ENCODE data around the gene MCUB. TPM values are rescaled to one million over a fixed set of nuclear protein-coding genes. Genes with fewer than 3 reads are reported as not detected.

The MCUB gene
- polyA plus RNA-seq, 1 donor from 2014 or later: 151 TPM

DNA sequence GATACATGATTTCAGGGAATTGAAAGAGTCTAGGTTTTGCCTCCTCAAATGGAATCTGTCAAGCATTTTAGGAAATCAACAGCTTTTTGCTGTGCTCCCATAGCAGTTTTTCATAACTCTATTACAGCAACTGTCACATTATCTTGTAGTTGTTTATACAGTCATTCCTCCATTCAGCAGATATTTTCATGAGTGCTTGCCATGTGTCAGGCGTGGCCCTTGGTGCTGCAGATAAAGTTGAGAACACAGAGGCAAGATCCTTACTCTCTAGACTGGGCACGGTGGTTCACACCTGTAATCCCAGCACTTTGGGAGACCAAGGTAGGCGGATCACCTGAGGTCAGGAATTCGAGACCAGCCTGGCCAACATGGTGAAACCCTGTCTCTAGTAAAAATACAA is 67.3 kb downstream of the MCUB start:
- H3K4me3 Mint-ChIP-seq: no peak overlapping the region
- peaks cover 15% of the 10 kb centered on the region for H3K36me3 Mint-ChIP-seq
- no peak overlapping the region for H3K27ac Mint-ChIP-seq
- H3K4me1 Mint-ChIP-seq: peaks cover 21 to 31% (median 23%) of the 10 kb centered on the region in 3 donors
- H3K9me3 Mint-ChIP-seq: no peaks in the 10 kb centered on the region
- no peaks in the 10 kb centered on the region for H3K27me3 Mint-ChIP-seq

DNA sequence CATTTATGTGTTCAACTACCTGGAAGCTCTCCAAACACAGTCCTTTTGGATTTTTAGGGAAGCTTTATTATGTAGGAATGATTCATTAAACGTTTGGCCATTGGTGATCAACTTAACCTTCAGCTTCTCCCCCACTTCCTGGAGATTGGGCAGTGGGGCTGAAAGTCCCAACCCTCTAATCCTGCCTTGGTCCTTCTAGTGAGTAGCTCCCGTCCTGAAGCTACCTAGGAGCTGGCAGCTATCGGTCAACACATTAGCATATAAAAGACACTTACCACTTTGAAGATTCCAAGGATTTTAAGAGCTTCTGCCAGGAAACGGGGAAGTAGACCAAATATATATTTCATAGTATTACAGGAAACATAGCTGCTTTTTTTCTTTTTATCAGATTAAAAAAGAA is 69.7 kb downstream of the MCUB start:
- Mint-ChIP-seq H3K27ac (no peak overlapping the region), H3K27me3 (no peaks in the 10 kb centered on the region), H3K4me3 (no peak overlapping the region), H3K9me3 (no peaks in the 10 kb centered on the region), H3K4me1 (peaks cover 18 to 26% (median 18%) of the 10 kb centered on the region in 3 donors), H3K36me3 (peaks cover 16% of the 10 kb centered on the region)

DNA sequence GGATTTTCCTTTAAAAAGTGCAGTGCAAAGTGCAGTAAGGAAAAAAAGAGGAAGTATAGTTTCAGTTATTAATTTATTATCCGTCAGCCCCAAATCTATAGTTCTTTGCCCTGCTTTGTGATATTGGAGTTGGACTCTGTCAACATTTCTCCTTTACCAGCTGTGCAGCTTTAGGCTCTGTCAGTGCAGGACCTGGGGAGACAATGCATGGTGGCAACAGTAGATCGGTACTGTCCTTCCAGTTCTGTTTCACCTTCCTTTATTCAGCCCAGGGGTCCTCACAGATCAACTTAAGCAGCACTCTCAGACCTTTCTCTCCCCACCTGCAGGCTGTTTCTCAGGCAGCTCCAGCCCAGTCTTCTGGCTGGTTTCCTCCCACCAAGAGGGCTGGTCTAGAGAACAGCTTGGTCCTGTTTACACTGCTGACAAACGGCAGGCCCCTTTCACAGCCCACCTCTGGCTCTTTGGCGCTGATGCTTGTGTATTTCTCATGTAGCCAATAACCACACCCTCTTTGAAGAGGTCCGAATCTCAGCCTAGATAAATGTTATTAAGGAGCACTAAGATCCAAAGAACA is 71.6 kb downstream of the MCUB start:
- peaks cover 16 to 26% (median 20%) of the 10 kb centered on the region in 3 donors for H3K4me1 Mint-ChIP-seq
- H3K9me3 Mint-ChIP-seq: no peaks in the 10 kb centered on the region

GRCh38 chr4:109640644-109641043 is 80.6 kb downstream of the MCUB start:
- Mint-ChIP-seq H3K9me3 (peaks cover 2 to 5% (median 4%) of the 10 kb centered on the region in 3 donors), H3K36me3 (peaks cover 13% of the 10 kb centered on the region), H3K4me3 (peak overlapping the region in 1 of 4 donors; percentile 50), H3K27me3 (no peaks in the 10 kb centered on the region), H3K4me1 (peaks cover 23 to 30% (median 25%) of the 10 kb centered on the region in 3 donors), H3K27ac (peak overlapping the region in 2 of 3 donors; percentile 5 to 59)

More for the DNA sequence above, 71.6 kb downstream of the MCUB start:
- Mint-ChIP-seq H3K36me3 (peaks cover 14% of the 10 kb centered on the region), H3K4me3 (no peak overlapping the region), H3K27ac (peak overlapping the region in 1 of 3 donors; percentile 77), H3K27me3 (no peaks in the 10 kb centered on the region)

- Mint-ChIP-seq H3K9me3 (peaks cover 0 to 6% (median 5%) of the 10 kb centered on the region in 3 donors), H3K27me3 (no peaks in the 10 kb centered on the region), H3K36me3 (no peaks in the 10 kb centered on the region), H3K27ac (no peak overlapping the region), H3K4me1 (peaks cover 17 to 35% (median 23%) of the 10 kb centered on the region in 3 donors), H3K4me3 (no peak overlapping the region)
These were observed 86.0 kb downstream of the MCUB start for GRCh38 chr4:109645874-109646710.

DNA sequence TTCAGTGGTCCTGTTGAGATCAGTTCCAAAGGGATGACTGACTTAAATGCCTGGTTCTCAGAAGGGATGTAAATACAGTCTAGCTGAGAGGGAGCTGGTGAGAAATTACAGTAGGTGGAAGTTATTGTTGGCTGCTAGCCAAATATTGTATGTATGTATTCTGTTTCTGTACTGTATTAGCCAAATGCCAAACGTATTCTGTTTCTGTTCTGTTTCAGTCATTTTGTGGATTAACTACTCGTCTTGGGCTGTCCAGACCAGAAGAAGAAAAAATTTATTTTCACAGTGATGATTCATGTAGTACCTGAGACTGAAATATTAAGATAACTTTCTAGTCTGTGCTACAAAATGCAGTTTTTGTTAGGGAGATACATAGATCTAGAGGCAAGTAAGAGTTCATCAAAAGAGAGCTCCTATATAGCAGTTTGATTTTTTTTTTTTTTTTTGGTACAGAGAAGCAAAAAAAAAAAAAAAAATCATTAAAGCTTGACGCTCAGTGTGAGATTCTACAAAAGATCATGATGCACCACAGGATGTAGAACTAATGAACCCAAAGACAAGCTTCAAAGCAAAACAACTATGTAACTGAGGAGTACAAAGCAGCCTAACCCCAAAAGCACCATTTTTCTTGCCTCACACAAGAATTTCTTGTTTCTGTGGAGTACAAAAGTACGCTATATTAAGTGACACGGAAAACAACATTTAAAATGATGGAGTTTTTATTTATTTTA is 88.4 kb downstream of the MCUB start:
- peak overlapping the region in 1 of 3 donors; percentile 25 for H3K27ac Mint-ChIP-seq
- peaks cover 4 to 19% (median 9%) of the 10 kb centered on the region in 3 donors for H3K9me3 Mint-ChIP-seq
- H3K27me3 Mint-ChIP-seq: no peaks in the 10 kb centered on the region
- peak overlapping the region in 2 of 4 donors; percentile 44 to 56 for H3K4me3 Mint-ChIP-seq
- H3K4me1 Mint-ChIP-seq: peaks cover 11 to 24% (median 15%) of the 10 kb centered on the region in 3 donors
- peaks cover 8% of the 10 kb centered on the region for H3K36me3 Mint-ChIP-seq

GRCh38 chr4:109648997-109649575 is 89.0 kb downstream of the MCUB start:
- peak overlapping the region in 1 of 3 donors; percentile 69 for H3K27ac Mint-ChIP-seq
- H3K9me3 Mint-ChIP-seq: peaks cover 4 to 19% (median 9%) of the 10 kb centered on the region in 3 donors
- H3K4me3 Mint-ChIP-seq: peak overlapping the region in 3 of 4 donors; percentile 57 to 79 (median 63)
- H3K4me1 Mint-ChIP-seq: peaks cover 11 to 24% (median 15%) of the 10 kb centered on the region in 3 donors
- H3K36me3 Mint-ChIP-seq: peaks cover 8% of the 10 kb centered on the region
- H3K27me3 Mint-ChIP-seq: no peaks in the 10 kb centered on the region

GRCh38 chr4:109649872-109650271 is 89.8 kb downstream of the MCUB start:
- Mint-ChIP-seq H3K27ac (peak overlapping the region in 1 of 3 donors; percentile 34), H3K9me3 (peaks cover 4 to 19% (median 9%) of the 10 kb centered on the region in 3 donors), H3K27me3 (no peaks in the 10 kb centered on the region), H3K36me3 (peaks cover 8% of the 10 kb centered on the region), H3K4me3 (peak overlapping the region in 1 of 4 donors; percentile 55), H3K4me1 (peaks cover 13 to 24% (median 20%) of the 10 kb centered on the region in 3 donors)

GRCh38 chr4:109655396-109655795 is 95.3 kb downstream of the MCUB start:
- H3K4me3 Mint-ChIP-seq: no peak overlapping the region

GRCh38 chr4:109657854-109658418 is 97.9 kb downstream of the MCUB start:
- peaks cover 2 to 7% (median 5%) of the 10 kb centered on the region in 3 donors for H3K4me1 Mint-ChIP-seq
- H3K36me3 Mint-ChIP-seq: no peaks in the 10 kb centered on the region
- peaks cover 0 to 2% (median 0%) of the 10 kb centered on the region in 3 donors for H3K9me3 Mint-ChIP-seq
- H3K27me3 Mint-ChIP-seq: no peaks in the 10 kb centered on the region
- peak overlapping the region in 2 of 3 donors; percentile 31 to 36 for H3K27ac Mint-ChIP-seq
- H3K4me3 Mint-ChIP-seq: no peak overlapping the region

More at GRCh38 chr4:109655396-109655795, 95.3 kb downstream of the MCUB start:
- H3K4me1 Mint-ChIP-seq: peaks cover 2 to 7% (median 5%) of the 10 kb centered on the region in 3 donors
- no peak overlapping the region for H3K27ac Mint-ChIP-seq
- no peaks in the 10 kb centered on the region for H3K27me3 Mint-ChIP-seq
- H3K9me3 Mint-ChIP-seq: peaks cover 4 to 13% (median 4%) of the 10 kb centered on the region in 3 donors
- peaks cover 8% of the 10 kb centered on the region for H3K36me3 Mint-ChIP-seq

DNA sequence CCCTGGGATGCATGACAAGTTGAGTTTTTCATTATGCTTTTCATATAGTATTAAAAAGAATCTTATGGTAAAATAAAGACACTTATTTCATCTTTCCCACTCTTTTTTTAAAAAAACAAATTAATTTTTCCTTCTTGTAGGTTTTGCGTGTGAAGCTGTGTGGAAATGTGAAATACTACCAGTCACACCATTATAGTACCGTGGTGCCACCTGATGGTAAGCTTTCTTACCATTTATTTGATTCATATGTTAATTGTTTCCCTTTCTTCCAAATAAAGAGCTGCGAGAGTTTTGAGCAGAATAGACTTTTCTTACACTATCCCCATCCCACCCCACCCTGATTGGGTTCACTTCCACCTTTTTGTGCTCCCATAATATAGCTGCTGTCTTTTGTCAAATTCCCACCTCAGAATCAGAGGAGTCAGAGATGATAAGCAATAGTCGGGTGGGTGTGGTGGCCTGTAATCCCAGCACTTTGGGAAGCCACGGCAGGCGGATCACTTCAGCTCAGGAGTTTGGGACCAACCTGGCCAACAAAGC is 98.9 kb downstream of the MCUB start:
- no peaks in the 10 kb centered on the region for H3K9me3 Mint-ChIP-seq
- no peaks in the 10 kb centered on the region for H3K36me3 Mint-ChIP-seq
- H3K27me3 Mint-ChIP-seq: no peaks in the 10 kb centered on the region
- no peak overlapping the region for H3K4me3 Mint-ChIP-seq
- peaks cover 2 to 7% (median 5%) of the 10 kb centered on the region in 3 donors for H3K4me1 Mint-ChIP-seq
- H3K27ac Mint-ChIP-seq: peak overlapping the region in 1 of 3 donors; percentile 46

DNA sequence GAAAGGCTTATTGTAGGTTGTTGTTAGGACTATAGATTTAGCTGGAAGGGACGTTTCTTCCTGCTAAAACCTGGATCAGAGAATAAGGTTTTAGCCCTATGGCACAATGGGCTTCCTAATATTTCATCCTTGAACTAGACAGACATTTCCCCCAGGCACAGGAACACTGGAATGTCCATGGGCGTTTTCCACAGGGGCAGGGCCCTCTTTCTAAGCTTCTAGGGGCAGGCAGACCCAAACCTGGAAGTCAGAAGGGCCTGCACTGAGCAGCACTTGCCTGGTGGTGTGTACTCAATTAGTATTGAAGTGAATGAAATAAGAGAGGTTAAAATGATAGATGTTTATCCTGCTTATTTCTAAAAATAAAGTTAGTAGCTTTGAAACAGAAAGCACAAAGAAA is 102.1 kb downstream of the MCUB start:
- Mint-ChIP-seq H3K4me1 (peaks cover 0 to 2% (median 2%) of the 10 kb centered on the region in 3 donors), H3K9me3 (no peaks in the 10 kb centered on the region), H3K27me3 (no peaks in the 10 kb centered on the region), H3K36me3 (no peaks in the 10 kb centered on the region), H3K27ac (no peak overlapping the region), H3K4me3 (no peak overlapping the region)

DNA sequence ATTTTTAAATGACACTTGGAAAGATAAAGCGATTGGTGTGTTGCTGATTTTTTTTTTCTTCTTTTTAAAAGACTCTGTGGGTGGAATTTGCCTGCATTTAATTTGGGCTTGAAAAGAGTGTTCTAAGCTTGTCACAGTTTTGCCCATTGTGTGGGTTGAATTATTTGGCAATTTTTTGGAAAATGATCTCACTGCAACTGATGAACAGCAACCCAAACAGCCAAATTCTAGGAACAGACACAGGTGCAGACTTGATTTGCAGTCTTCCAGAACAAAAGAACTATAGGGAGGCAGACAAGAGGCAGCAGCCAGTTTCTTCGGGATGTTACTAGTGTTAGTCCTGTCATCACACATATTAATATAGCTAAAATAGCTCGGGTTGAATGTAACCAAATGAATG is 102.7 kb downstream of the MCUB start:
- no peak overlapping the region for H3K4me3 Mint-ChIP-seq
- no peaks in the 10 kb centered on the region for H3K27me3 Mint-ChIP-seq
- peaks cover 0 to 2% (median 0%) of the 10 kb centered on the region in 3 donors for H3K4me1 Mint-ChIP-seq
- no peak overlapping the region for H3K27ac Mint-ChIP-seq
- no peaks in the 10 kb centered on the region for H3K36me3 Mint-ChIP-seq
- no peaks in the 10 kb centered on the region for H3K9me3 Mint-ChIP-seq
